Activated T-helper 17 cell treated with anti-CD3 and anti-CD28 coated beads, Interleukin-2, amount 50 U/mL, for 72 hours (primary cell): Measurements from ENCODE around the gene PDHX. TPM values are rescaled to one million over a fixed set of nuclear protein-coding genes. Genes with fewer than 3 reads are reported as not detected.

Experiments
- ATAC-seq: fragments of 150-1000 bp; cut with Tn5 transposase; replicated peaks from 2 replicates; pipeline ENCODE4 v1.10.0; 2021; ENCODE audit warnings: mild to moderate bottlenecking, moderate library complexity
- H3K27ac Mint-ChIP-seq: one replicate; pipeline ENCODE4 v1.8.0; 2022; ENCODE audit warnings: mixed read lengths
- H3K27me3 Mint-ChIP-seq: one replicate; pipeline ENCODE4 v1.8.0; 2022; ENCODE audit warnings: mixed read lengths
- H3K36me3 Mint-ChIP-seq: one replicate; pipeline ENCODE4 v1.8.0; 2022; ENCODE audit warnings: low read depth, mild to moderate bottlenecking, mixed read lengths
- H3K4me1 Mint-ChIP-seq: one replicate; pipeline ENCODE4 v1.8.0; 2022; ENCODE audit warnings: mixed read lengths
- H3K4me3 Mint-ChIP-seq: one replicate; pipeline ENCODE4 v1.8.0; 2022; ENCODE audit warnings: mild to moderate bottlenecking, mixed read lengths
- H3K9me3 Mint-ChIP-seq: one replicate; pipeline ENCODE4 v1.8.0; 2022; ENCODE audit warnings: mixed read lengths
- total RNA-seq, 2 donors: library from RNA; stranded (reverse); gene quantifications; one replicate each; pipeline ENCODE4 v1.2.3, GENCODE V29; 2022

PDHX gene
- total RNA-seq, 2 donors from 2014 or later = 23.9 to 28.2 TPM

DNA sequence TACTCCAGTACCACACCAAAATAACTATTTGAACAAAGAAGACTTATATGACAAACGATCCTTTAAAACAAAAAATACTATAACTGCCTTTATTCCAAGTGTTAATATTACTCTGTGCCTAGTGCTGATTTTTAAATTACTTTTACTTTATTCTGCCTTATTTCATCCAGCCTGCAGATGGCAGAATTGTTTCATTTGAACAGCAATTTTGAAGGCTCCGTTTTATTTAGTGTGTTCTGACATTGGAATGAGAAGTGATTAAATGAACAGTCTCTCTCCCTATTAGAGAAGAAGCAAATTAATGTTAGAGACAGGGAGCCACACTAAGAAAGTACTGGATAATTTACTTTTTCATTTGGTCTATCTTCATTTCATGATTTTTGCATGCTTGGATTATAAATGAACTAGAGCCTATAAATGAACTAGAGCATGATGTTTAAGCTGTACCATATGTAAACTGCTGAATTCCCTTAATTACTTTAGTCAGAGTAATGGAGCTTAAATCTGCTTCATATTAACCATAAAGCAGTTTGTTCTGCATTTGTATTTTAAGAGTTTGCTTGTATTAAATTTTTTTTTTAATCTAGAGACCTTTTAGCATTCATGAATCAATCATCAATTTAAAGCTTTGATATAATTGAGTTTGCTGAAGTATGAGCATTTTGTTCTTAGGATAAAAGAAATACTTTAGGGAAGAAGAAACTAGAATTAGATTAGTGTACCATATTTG is 9.8 kb downstream of the PDHX start:
- Mint-ChIP-seq H3K27ac (peak overlapping the region; percentile 12), H3K9me3 (no peaks in the 10 kb centered on the region), H3K4me1 (peaks cover 12% of the 10 kb centered on the region), H3K4me3 (no peak overlapping the region), H3K27me3 (no peaks in the 10 kb centered on the region), H3K36me3 (peaks cover under 1% of the 10 kb centered on the region)
- no peak for ATAC-seq

- no peak for ATAC-seq
- Mint-ChIP-seq H3K4me1 (peaks cover 12% of the 10 kb centered on the region), H3K36me3 (peaks cover 6% of the 10 kb centered on the region), H3K9me3 (no peaks in the 10 kb centered on the region), H3K4me3 (no peak overlapping the region), H3K27ac (no peak overlapping the region), H3K27me3 (no peaks in the 10 kb centered on the region)
Observed at GRCh38 chr11:34926831-34927132, 10.4 kb downstream of the PDHX start.

DNA sequence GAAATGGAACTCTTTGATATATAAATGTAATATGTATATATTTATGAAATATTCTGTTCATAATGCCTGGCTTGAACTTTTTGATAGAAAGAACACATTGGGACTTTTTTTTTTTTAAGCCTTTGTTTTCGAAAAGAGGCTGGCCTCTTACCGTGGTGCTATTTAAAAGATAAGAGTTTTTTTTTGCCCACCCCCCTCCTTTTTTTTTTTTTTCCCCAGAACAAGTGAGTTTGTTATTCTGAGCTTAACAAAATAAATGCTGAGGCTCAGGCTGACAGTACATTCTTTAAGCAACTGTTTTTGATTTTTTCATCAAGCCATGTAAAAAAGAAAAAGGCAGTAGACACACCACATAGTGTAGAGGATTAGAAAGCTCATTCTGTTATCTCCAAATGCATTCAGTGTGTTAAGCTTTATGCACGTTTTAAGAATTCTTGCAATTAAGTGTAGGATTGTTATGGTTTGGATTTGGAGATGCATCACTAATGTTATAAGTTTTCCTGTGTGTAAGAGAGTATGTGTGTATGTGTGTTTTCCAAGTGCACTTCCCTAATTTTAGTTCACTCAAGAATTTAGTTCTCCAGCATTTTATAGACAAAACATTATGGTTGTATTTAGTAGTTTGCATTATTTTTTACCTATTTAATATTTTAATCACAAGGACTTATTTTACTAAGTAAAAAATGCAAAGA is 12.0 kb downstream of the PDHX start:
- no peak overlapping the region for H3K4me3 Mint-ChIP-seq
- H3K27me3 Mint-ChIP-seq = no peaks in the 10 kb centered on the region
- peaks cover 22% of the 10 kb centered on the region for H3K36me3 Mint-ChIP-seq
- no peak overlapping the region for H3K27ac Mint-ChIP-seq
- peaks cover 12% of the 10 kb centered on the region for H3K4me1 Mint-ChIP-seq
- H3K9me3 Mint-ChIP-seq = no peaks in the 10 kb centered on the region
- ATAC-seq = no peak

- H3K9me3 Mint-ChIP-seq = no peaks in the 10 kb centered on the region
- H3K36me3 Mint-ChIP-seq = peaks cover 26% of the 10 kb centered on the region
- peaks cover 12% of the 10 kb centered on the region for H3K4me1 Mint-ChIP-seq
- H3K4me3 Mint-ChIP-seq = no peak overlapping the region
- H3K27ac Mint-ChIP-seq = no peak overlapping the region
- no peak for ATAC-seq
- no peaks in the 10 kb centered on the region for H3K27me3 Mint-ChIP-seq
Observed at GRCh38 chr11:34928960-34929680, 12.7 kb downstream of the PDHX start.

DNA sequence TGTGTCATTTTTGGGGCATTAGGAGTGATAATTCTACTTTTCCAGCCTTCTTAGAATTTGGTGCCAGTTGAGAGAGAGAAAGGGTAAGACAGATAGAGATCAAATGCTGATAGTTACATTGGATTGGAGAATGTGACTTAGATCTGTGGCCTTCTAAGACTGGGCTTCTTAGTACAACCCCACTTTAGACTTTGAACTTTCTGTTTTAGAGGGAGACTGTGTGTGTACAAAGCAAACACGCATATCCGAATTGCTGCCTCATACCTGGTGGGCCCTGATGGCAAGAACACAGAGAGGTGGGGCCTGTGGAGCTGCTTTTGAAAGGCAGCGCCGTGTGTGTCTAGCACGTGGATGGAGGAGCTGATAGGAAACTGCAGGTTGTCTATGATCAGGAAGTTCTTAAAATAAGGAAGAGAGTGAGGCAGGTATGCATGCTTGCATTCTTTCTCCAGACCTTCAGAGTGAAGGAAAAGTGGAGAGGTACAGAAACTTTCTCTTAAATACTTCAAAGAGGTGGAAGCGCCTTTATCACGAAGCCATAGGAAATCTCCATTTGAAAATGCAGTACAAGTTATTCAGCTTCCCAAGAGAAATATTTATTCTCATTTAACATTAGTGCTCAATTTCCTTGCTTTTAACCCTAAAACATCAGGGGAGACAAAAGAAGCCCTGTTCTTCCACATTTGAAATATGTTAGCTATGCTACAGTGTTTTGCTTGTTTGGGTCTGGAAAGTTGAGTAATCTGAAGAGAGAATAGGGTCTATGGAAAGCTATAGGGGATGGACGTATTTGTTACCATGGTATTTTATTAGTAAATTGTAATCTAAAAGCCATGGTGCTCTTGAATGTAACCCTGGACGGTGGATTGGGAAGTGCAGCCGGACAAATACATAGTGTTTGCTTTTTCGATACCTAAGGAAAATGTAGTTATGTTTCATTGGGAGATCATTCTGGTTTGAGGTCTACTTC is 13.7 kb downstream of the PDHX start:
- Mint-ChIP-seq H3K36me3 (peaks cover 29% of the 10 kb centered on the region), H3K27me3 (no peaks in the 10 kb centered on the region), H3K4me3 (no peak overlapping the region), H3K4me1 (peaks cover 12% of the 10 kb centered on the region), H3K27ac (no peak overlapping the region), H3K9me3 (no peaks in the 10 kb centered on the region)
- no peak for ATAC-seq

- Mint-ChIP-seq H3K4me1 (peaks cover 12% of the 10 kb centered on the region), H3K27me3 (no peaks in the 10 kb centered on the region), H3K4me3 (no peak overlapping the region), H3K36me3 (peaks cover 25% of the 10 kb centered on the region), H3K27ac (no peak overlapping the region), H3K9me3 (no peaks in the 10 kb centered on the region)
- ATAC-seq = no peak
Observed at GRCh38 chr11:34936945-34937629, 20.7 kb downstream of the PDHX start.

- H3K4me3 Mint-ChIP-seq = no peak overlapping the region
- no peak for ATAC-seq
- no peaks in the 10 kb centered on the region for H3K27me3 Mint-ChIP-seq
- H3K36me3 Mint-ChIP-seq = peaks cover 11% of the 10 kb centered on the region
- peaks cover 12% of the 10 kb centered on the region for H3K4me1 Mint-ChIP-seq
- no peaks in the 10 kb centered on the region for H3K9me3 Mint-ChIP-seq
- no peak overlapping the region for H3K27ac Mint-ChIP-seq
Observed at GRCh38 chr11:34938611-34939010, 22.2 kb downstream of the PDHX start.

GRCh38 chr11:34940026-34940677 is 23.7 kb downstream of the PDHX start:
- H3K4me1 Mint-ChIP-seq = peaks cover 12% of the 10 kb centered on the region
- peaks cover 12% of the 10 kb centered on the region for H3K36me3 Mint-ChIP-seq
- no peak for ATAC-seq
- no peaks in the 10 kb centered on the region for H3K9me3 Mint-ChIP-seq
- no peak overlapping the region for H3K4me3 Mint-ChIP-seq
- no peak overlapping the region for H3K27ac Mint-ChIP-seq
- no peaks in the 10 kb centered on the region for H3K27me3 Mint-ChIP-seq

DNA sequence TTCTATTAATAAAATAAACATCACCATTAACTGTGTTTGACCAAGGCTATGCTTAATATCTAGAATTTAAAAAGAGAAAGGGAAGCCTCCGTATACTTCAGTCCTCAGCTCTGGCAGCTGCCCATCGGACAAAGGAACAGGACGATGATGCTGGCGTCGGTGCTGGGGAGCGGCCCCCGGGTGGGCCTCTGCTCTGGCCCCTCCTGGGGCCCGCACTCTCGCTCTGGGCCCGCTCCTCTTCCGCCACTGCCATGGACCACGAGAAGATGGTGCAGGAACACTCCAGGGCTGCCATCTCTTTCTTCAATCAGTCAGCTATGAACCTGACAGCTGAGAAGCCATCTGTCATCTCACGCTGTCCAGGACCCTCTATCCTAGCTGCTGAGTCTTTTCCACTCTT is 25.3 kb downstream of the PDHX start:
- H3K4me1 Mint-ChIP-seq = peaks cover 5% of the 10 kb centered on the region
- no peak for ATAC-seq
- H3K4me3 Mint-ChIP-seq = no peak overlapping the region
- no peak overlapping the region for H3K27ac Mint-ChIP-seq
- H3K36me3 Mint-ChIP-seq = peaks cover 20% of the 10 kb centered on the region
- no peaks in the 10 kb centered on the region for H3K27me3 Mint-ChIP-seq
- no peaks in the 10 kb centered on the region for H3K9me3 Mint-ChIP-seq

- ATAC-seq = no peak
- Mint-ChIP-seq H3K36me3 (peaks cover 46% of the 10 kb centered on the region), H3K4me3 (no peak overlapping the region), H3K27me3 (no peaks in the 10 kb centered on the region), H3K9me3 (no peaks in the 10 kb centered on the region), H3K4me1 (peaks cover 5% of the 10 kb centered on the region), H3K27ac (no peak overlapping the region)
Observed at GRCh38 chr11:34944692-34945091, 28.3 kb downstream of the PDHX start.

GRCh38 chr11:34948696-34949095 is 32.3 kb downstream of the PDHX start:
- H3K27ac Mint-ChIP-seq = no peak overlapping the region
- no peaks in the 10 kb centered on the region for H3K27me3 Mint-ChIP-seq
- peaks cover 43% of the 10 kb centered on the region for H3K36me3 Mint-ChIP-seq
- H3K9me3 Mint-ChIP-seq = no peaks in the 10 kb centered on the region
- ATAC-seq = no peak
- H3K4me3 Mint-ChIP-seq = no peak overlapping the region
- H3K4me1 Mint-ChIP-seq = peaks cover 7% of the 10 kb centered on the region

DNA sequence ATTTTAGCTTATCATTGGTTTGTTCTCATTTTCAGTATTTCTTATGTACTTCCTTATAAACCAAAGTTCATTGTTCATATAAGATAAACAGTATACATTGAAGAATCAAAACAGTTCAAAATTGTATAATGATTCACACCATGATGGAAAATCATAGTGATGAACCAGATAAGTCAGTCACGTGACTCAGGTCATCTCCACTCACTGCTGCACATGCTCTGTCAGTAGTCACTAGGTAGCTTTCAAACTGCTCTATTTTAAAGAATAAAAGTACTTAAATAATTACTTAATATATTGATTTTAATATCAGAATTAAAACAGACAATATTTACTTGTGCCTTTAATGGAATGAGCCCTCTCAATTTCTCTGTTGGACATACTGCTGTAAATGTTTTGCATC is 37.5 kb downstream of the PDHX start:
- no peak overlapping the region for H3K27ac Mint-ChIP-seq
- H3K9me3 Mint-ChIP-seq = no peaks in the 10 kb centered on the region
- peak; percentile 50 for ATAC-seq
- peaks cover 6% of the 10 kb centered on the region for H3K4me1 Mint-ChIP-seq
- H3K4me3 Mint-ChIP-seq = no peak overlapping the region
- peaks cover 26% of the 10 kb centered on the region for H3K36me3 Mint-ChIP-seq
- no peaks in the 10 kb centered on the region for H3K27me3 Mint-ChIP-seq

DNA sequence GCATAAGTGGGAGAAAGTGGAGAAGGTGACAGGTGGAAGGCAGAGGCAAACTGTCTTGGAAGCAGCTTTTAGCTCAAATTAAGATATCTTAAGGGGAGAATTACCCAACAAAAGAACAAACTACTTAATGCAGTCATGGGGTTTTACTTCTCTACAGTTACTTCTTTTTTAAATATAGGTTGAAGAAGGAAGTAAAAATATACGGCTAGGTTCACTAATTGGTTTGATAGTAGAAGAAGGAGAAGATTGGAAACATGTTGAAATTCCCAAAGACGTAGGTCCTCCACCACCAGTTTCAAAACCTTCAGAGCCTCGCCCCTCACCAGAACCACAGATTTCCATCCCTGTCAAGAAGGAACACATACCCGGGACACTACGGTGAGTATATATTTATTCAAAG is 40.8 kb downstream of the PDHX start:
- peaks cover 6% of the 10 kb centered on the region for H3K4me1 Mint-ChIP-seq
- H3K4me3 Mint-ChIP-seq = no peak overlapping the region
- H3K36me3 Mint-ChIP-seq = peaks cover 48% of the 10 kb centered on the region
- H3K27ac Mint-ChIP-seq = no peak overlapping the region
- no peaks in the 10 kb centered on the region for H3K27me3 Mint-ChIP-seq
- ATAC-seq = no peak
- no peaks in the 10 kb centered on the region for H3K9me3 Mint-ChIP-seq
